ENCODE results near the gene SPRR2F. TPM values are rescaled to one million over a fixed set of nuclear protein-coding genes. Genes with fewer than 3 reads are reported as not detected.

The SPRR2F gene, protein sequence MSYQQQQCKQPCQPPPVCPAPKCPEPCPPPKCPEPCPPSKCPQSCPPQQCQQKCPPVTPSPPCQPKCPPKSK
- total RNA-seq (not detected), polyA plus RNA-seq (not detected)
- long read RNA-seq, donor 1 = 0 reads
- long read RNA-seq, donor 2 = 0 reads
- long read RNA-seq, donor 3 = 0 reads

- Histone ChIP-seq H3K36me3 (no peaks in the 10 kb centered on the region), H3K4me3 (no peak within 1 kb of the TSS), H3K4me1 (no peaks in the 10 kb centered on the region), H3K27ac (no peak within 1 kb of the TSS), H3K27me3 (no peaks in the 10 kb centered on the region), H3K9me3 (peaks cover 0 to 4% (median 0%) of the 10 kb centered on the region in 11 donors)
- intact Hi-C loops (cut with DNase I) = no loop called here
- ATAC-seq = no peak
- no peak for TF ChIP-seq CTCF (IDR thresholded peaks at IDR 0.05)
- no peak for DNase-seq
- 78 to 81% methylated on average over 3 of the region's 3 CpGs for WGBS, 2 donors
These were observed at the start of gene SPRR2F for GRCh38 chr1:153113416-153113815. Gene SPRR2F (minus strand): TSS chr1:153113516. CDS start chr1:153112733, 783 bp downstream.

- Histone ChIP-seq H3K4me1 (no peaks in the 10 kb centered on the region), H3K36me3 (no peaks in the 10 kb centered on the region), H3K9me3 (peaks cover 0 to 21% (median 8%) of the 10 kb centered on the region in 11 donors), H3K27ac (no peak overlapping the region), H3K27me3 (peaks cover 0 to 10% (median 0%) of the 10 kb centered on the region in 7 donors), H3K4me3 (no peak overlapping the region)
- TF ChIP-seq CTCF (IDR thresholded peaks at IDR 0.05) = no peak
- WGBS, 2 donors = 78 to 83% methylated on average over 2 of the region's 2 CpGs
- intact Hi-C loops (cut with DNase I) = no loop called here
- ATAC-seq = no peak
- DNase-seq = no peak
These were observed 42.2 kb upstream of the SPRR2F start for GRCh38 chr1:153155541-153155940.

DNA sequence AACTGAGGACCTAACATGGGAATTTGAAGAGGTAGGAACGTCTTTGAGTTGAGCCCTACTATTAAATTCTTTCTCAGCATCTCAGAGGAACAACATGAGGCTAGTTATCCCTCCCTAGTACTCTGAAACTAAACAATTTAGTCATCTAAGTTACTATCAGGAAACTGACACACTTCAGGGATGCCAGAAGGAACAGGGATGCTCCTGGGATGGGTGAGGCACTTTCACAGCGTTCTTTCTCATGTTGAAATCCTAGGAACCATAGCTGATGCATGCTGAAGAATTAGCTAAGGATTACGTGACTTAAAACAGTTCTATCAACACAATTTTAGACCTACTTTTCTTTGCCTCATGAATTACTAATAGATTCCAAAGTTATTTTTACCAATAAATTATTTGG, 39.2 kb upstream of the SPRR2F start:
- no peak overlapping the region for H3K4me3 ChIP-seq
- H3K27ac ChIP-seq = no peak overlapping the region
- H3K36me3 ChIP-seq = no peaks in the 10 kb centered on the region
- no peaks in the 10 kb centered on the region for H3K4me1 ChIP-seq
- ATAC-seq (no peak), DNase-seq (no peak)
- H3K9me3 ChIP-seq = no peaks in the 10 kb centered on the region
- WGBS, 2 donors = 64 to 75% methylated on average over 3 of the region's 3 CpGs
- peaks cover 0 to 16% (median 0%) of the 10 kb centered on the region in 7 donors for H3K27me3 ChIP-seq
- intact Hi-C loops (cut with DNase I) = no loop called here
- no peak for TF ChIP-seq CTCF (IDR thresholded peaks at IDR 0.05)

- Histone ChIP-seq H3K27me3 (peaks cover 0 to 23% (median 0%) of the 10 kb centered on the region in 7 donors), H3K27ac (no peak within 1 kb of the TSS), H3K36me3 (no peaks in the 10 kb centered on the region), H3K9me3 (no peaks in the 10 kb centered on the region), H3K4me3 (no peak within 1 kb of the TSS), H3K4me1 (no peaks in the 10 kb centered on the region)
- DNase-seq (no peak), ATAC-seq (no peak)
- intact Hi-C loops (cut with DNase I) = no loop called here
- 32 to 46% methylated on average over 1 of the region's 1 CpG for WGBS, 2 donors
- TF ChIP-seq CTCF (IDR thresholded peaks at IDR 0.05) = no peak
These were observed 37.5 kb upstream of the SPRR2F start, which contains the start of gene SPRR2G for GRCh38 chr1:153150846-153151245. Gene SPRR2G (minus strand): TSS chr1:153150890. CDS start chr1:153150110, 780 bp downstream.
